ENCODE measurements around the gene NXF1. TPM values are rescaled to one million over a fixed set of nuclear protein-coding genes. Genes with fewer than 3 reads are reported as not detected.

Gene NXF1
- total RNA-seq, result 100 to 1,000 TPM in 2 of 4 donors, 10 to 100 TPM in 2; 45.2 to 120 (median 102) TPM

DNA sequence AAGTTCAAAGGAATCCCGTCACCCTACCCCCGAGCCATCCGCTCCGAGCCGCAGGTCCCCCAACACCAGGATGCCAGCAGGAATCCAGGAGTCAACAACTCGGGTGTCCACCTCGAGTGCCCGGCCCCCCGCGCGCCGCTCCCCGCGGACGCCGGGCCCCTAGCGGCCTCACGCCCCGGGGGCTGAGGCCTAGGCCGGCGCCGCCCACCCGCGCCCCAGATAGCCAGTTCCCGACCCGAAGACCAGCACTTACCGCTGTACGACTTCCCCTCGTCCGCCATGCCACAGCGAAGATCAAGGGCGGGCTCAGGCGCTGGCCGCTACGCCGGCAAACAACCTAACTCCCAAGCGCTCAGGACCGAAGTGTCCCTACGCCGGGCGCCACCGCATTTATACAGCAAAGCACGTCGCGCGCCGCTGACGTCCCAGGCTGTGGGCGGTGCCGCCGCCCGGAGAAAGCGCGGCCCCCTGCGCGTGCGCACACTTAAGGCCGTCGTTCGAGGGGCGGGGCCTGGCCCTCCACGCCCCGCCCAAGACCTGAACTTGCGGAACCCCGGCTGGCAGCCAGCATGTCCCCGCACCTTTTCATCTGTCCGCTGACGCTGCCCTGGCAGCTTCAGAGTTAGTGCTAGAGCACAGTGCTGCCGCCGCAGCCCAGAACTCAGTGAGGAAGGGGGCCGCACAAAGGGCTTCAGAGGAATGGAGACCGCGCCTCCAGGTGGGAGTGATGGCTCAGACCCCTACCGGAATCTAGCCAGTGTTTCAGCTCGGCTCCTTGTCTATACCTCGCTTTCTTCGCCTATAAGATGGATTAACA is at the start of gene NXF1:
Gene NXF1 (minus strand): TSS at position 365 of the 817 bp plus-strand sequence. CDS start 84 bp downstream, at position 281.
- Histone ChIP-seq H3K36me3 (peaks cover 0 to 35% (median 0%) of the 10 kb centered on the region in 3 donors), H3K4me3 (peak within 1 kb of the TSS; percentile 90 to 99 (median 94)), H3K27me3 (no peaks in the 10 kb centered on the region), H3K27ac (peak within 1 kb of the TSS; percentile 93 to 97 (median 94)), H3K9me3 (no peaks in the 10 kb centered on the region), H3K4me1 (peaks cover 0 to 10% (median 6%) of the 10 kb centered on the region in 4 donors)
- TF ChIP-seq, protein P1, sequence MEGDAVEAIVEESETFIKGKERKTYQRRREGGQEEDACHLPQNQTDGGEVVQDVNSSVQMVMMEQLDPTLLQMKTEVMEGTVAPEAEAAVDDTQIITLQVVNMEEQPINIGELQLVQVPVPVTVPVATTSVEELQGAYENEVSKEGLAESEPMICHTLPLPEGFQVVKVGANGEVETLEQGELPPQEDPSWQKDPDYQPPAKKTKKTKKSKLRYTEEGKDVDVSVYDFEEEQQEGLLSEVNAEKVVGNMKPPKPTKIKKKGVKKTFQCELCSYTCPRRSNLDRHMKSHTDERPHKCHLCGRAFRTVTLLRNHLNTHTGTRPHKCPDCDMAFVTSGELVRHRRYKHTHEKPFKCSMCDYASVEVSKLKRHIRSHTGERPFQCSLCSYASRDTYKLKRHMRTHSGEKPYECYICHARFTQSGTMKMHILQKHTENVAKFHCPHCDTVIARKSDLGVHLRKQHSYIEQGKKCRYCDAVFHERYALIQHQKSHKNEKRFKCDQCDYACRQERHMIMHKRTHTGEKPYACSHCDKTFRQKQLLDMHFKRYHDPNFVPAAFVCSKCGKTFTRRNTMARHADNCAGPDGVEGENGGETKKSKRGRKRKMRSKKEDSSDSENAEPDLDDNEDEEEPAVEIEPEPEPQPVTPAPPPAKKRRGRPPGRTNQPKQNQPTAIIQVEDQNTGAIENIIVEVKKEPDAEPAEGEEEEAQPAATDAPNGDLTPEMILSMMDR (IDR thresholded peaks at IDR 0.05), result peak in 5 of 6 experiments; percentile 6 to 42 (median 24)
- peak; percentile 99 to 100 for TF ChIP-seq POLR2A (IDR thresholded peaks at IDR 0.05)
- peak; percentile 95 to 98 (median 98) for DNase-seq

DNA sequence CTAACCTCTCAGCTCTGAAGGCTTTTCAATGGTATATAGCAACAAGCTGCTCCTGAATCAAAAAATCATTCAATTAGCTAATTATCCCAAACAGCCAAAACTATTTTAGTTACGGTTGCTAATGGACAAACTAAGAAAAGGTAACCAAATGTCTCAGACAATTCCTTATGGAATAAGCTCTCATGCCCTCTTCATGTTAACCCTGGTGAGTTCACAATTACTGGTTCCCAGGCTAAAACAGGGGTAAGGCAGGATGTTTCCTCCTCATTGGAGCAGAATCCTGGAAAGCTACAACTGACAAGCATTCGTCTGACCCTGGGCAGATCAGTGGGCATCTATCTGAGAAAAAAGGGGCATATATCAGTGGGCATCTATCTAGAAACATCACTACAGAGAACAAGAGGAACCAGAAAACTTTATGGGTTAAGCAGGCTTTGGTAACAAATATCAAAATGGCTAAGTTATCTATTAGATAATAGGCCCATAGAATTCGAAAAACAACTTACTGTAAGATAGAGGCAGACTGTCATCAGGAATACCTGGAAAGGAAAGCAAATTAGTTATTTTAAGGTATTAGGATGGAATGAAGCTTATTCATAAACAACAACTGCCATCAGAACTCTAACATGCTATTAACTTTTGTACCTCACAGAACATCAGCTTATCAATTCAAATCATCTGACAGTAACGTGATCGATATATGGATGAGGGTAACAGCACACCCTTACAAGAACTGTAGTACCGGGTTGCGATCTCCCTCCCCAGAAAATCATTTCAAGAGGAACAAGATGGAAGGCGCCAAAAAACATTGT is 49.0 kb upstream of the NXF1 start:
- Histone ChIP-seq H3K4me3 (peak overlapping the region; percentile 51 to 85 (median 70)), H3K27me3 (no peaks in the 10 kb centered on the region), H3K27ac (peak overlapping the region in 3 of 4 donors; percentile 25 to 88 (median 68)), H3K36me3 (peaks cover 0 to 26% (median 0%) of the 10 kb centered on the region in 3 donors), H3K4me1 (peaks cover 0 to 33% (median 13%) of the 10 kb centered on the region in 4 donors), H3K9me3 (no peaks in the 10 kb centered on the region)
- TF ChIP-seq, protein P1 (IDR thresholded peaks at IDR 0.05), result no peak
- no peak for TF ChIP-seq POLR2A (IDR thresholded peaks at IDR 0.05)
- no peak for DNase-seq

DNA sequence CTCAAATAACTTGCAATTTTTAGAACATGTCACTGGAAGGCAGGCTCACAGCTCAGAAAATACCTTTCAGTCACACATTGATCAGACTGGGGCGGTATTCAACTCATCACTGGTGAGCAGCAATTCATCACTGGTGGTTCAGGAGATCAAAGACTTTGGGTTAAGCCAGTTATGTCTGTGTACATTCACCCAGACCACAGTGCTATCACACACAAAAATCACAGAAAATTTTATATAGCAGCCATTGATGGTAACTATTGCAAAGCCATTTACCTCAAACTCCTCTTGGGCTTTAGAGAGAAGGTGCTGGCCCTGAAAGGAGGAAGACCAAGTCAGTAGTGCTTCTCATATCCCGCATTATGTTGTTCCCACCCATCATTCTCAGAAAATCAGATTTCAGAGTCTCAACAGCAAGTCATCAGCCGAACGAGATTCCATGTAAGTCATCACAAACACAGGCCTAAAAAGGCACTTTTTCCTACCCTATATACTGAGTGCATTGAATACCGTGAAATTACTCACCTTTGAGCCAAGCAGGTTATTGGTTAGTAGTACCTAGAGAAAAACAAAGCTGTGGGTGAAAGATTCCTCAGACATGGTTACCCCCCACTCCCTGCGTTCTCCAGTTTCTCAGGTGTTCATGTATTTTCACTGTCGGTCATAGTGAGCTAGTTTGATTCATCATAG is 48.2 kb upstream of the NXF1 start:
- TF ChIP-seq, protein P1 (IDR thresholded peaks at IDR 0.05), result no peak
- TF ChIP-seq POLR2A (IDR thresholded peaks at IDR 0.05), result no peak
- no peak for DNase-seq
- Histone ChIP-seq H3K27me3 (no peaks in the 10 kb centered on the region), H3K27ac (peak overlapping the region in 1 of 4 donors; percentile 88), H3K36me3 (peaks cover 0 to 26% (median 0%) of the 10 kb centered on the region in 3 donors), H3K4me1 (peaks cover 0 to 33% (median 13%) of the 10 kb centered on the region in 4 donors), H3K4me3 (peak overlapping the region in 3 of 4 donors; percentile 67 to 85 (median 74)), H3K9me3 (no peaks in the 10 kb centered on the region)

DNA sequence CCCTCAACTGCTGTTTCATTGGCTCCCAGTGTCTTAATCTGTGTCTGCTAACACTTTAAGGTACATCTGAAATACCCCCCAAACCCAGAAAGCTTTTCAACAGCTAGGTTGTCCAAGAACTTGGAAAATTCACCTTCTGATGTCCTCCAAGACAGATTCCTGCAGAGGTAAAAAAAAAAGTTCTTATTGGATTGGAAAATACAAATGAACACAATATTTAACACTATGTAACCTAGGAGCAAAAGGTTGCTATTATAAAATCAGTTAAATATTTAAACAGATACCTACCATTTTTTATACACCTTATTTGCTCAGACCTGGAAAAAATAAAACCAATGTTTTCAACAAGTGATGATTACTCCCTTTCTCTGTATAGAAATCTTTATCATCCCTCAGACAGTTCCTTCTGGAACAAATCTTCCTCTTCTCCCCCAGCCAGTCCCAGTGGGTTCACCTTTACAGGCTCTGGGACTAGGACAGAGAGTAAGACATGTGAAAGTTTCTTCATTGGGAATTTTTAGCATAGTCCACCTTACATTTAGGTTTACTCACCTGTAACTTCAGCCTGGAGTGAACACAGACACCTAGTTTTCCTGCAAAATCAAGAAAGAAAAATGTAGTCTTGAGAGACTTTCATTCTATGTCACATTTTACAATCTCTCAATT is 47.4 kb upstream of the NXF1 start:
- Histone ChIP-seq H3K27ac (no peak overlapping the region), H3K4me3 (no peak overlapping the region), H3K36me3 (peaks cover 0 to 26% (median 0%) of the 10 kb centered on the region in 3 donors), H3K27me3 (no peaks in the 10 kb centered on the region), H3K4me1 (peaks cover 0 to 33% (median 13%) of the 10 kb centered on the region in 4 donors), H3K9me3 (no peaks in the 10 kb centered on the region)
- no peak for DNase-seq
- TF ChIP-seq, protein P1 (IDR thresholded peaks at IDR 0.05), result no peak
- no peak for TF ChIP-seq POLR2A (IDR thresholded peaks at IDR 0.05)
